Natural killer cell treated with Interleukin-12 subunit alpha and Interleukin-12 subunit beta and Interleukin-15 and Interleukin-18, amount 100 ng/mL, for 72 hours (primary cell): Measurements from ENCODE around the gene WIPI1. TPM values are rescaled to one million over a fixed set of nuclear protein-coding genes. Genes with fewer than 3 reads are reported as not detected.

ENCODE experiments used
- ATAC-seq, 2 donors: fragments of 150-1000 bp; cut with Tn5 transposase in 1 of 2; sonication (Bioruptor Pico), chemical (Tn5 transposase) in 1 of 2; 2 replicates each; pipeline ENCODE4 v1.10.0; 2021
- DNase-seq: peaks from one replicate; pipeline ENCODE4 v3.0.0; 2022; ENCODE audit warnings: low spot score
- H3K27ac Mint-ChIP-seq, 2 donors: 1 replicate in 1 of 2; 2 replicates in 1 of 2; pipeline ENCODE4 v1.8.0; 2022; ENCODE audit warnings: mixed read lengths in 2 of 2, mild to moderate bottlenecking in 1 of 2, moderate library complexity in 1 of 2
- H3K27me3 Mint-ChIP-seq, 2 donors: 1 replicate in 1 of 2; 2 replicates in 1 of 2; pipeline ENCODE4 v1.8.0; 2022; ENCODE audit warnings: mixed read lengths in 2 of 2
- H3K36me3 Mint-ChIP-seq: one replicate; pipeline ENCODE4 v1.8.0; 2022; ENCODE audit warnings: mixed read lengths
- H3K4me1 Mint-ChIP-seq, 2 donors: 1 replicate in 1 of 2; 2 replicates in 1 of 2; pipeline ENCODE4 v1.8.0; 2022; ENCODE audit warnings: low read depth in 2 of 2, mixed read lengths in 2 of 2, mild to moderate bottlenecking in 1 of 2
- H3K4me3 Mint-ChIP-seq: one replicate; pipeline ENCODE4 v1.8.0; 2022; ENCODE audit warnings: mixed read lengths
- H3K9me3 Mint-ChIP-seq: 2 replicates; pipeline ENCODE4 v1.8.0; 2022; ENCODE audit warnings: mixed read lengths
- total RNA-seq, 2 donors: library from RNA; stranded (reverse); gene quantifications; one replicate each; pipeline ENCODE4 v1.2.3, GENCODE V29; 2022

WIPI1 gene
- total RNA-seq, 2 donors from 2014 or later = 26.5 to 39.1 TPM

DNA sequence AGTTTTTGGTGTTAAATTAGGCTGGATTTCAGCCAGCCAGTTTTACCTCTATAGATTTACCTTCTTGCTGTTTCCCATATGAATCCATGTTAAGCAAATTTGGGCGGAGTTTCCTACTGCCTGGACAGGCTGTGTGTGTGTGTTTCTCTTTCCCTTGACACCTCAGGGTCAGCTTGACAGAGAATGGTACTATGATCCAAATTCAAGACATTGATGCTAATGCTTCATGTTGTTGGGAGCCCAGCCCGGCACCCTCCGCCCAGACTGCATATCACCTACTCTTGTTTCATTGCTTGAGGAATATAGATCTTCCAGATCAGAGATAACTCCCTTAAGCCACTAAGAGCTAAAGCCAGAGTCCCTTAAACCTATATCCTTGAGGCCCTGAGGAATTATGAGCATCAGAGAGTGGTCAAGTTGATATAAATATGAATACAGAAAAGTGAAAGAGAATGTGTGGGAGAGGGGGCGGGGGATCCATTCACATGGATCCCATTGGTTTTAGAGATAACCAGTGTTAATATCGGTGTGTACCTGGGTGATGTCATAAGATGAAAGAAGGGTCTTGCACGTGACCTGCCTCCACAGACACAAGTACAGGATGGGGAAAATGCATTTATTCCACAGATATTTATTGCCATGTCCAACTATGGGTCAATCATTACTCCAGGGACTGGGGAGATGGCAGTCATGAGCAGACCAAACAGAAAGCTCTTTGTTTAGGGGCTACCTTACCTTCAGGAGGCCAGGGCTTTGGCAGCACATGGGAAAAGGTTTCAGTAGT, 69.7 kb downstream of the WIPI1 start:
- H3K27ac Mint-ChIP-seq = no peak overlapping the region
- H3K4me1 Mint-ChIP-seq = peaks cover 21 to 29% of the 10 kb centered on the region in 2 donors
- ATAC-seq = no peak

DNA sequence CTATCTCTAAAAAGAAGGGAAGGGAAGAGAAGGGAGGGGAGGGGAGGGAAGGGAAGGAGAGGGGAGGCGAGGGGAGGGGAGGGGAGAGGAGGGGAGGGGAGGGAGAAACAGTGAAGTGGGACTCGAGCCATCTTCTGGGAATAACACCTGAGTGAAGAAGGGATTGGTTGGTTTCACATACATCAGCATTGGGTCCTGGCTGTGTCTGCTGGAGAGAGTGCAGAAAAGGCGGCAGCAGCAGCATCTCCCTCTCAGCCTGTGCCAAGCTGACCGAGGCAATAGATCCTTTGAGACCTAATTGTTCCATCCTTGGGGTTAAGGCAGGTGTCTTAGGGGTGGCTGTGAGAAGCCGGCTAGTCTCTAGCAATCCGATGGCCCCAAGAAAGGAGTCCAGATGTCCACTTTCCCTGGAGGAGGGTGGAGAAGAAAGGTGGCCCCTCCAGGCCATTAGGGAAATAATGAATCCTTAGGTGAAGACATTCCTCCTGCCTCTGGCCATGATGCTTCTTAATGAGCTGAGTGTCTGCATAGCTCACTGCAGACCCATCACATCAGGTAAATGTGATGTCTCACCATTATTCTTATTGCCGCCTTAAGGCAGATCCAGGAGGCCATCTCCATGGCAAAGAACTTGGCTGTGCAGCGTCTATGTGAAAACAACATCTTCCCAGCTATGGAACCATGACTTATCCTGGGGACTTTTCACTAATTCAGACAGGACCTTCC, 71.6 kb downstream of the WIPI1 start:
- Mint-ChIP-seq H3K4me3 (no peak overlapping the region), H3K36me3 (no peaks in the 10 kb centered on the region), H3K9me3 (no peaks in the 10 kb centered on the region), H3K4me1 (peaks cover 21 to 41% of the 10 kb centered on the region in 2 donors), H3K27me3 (no peaks in the 10 kb centered on the region), H3K27ac (no peak overlapping the region)
- DNase-seq = no peak
- ATAC-seq = no peak

More for the DNA sequence above, 69.7 kb downstream of the WIPI1 start:
- H3K36me3 Mint-ChIP-seq = no peaks in the 10 kb centered on the region
- no peaks in the 10 kb centered on the region for H3K27me3 Mint-ChIP-seq
- no peak for DNase-seq
- H3K4me3 Mint-ChIP-seq = no peak overlapping the region
- no peaks in the 10 kb centered on the region for H3K9me3 Mint-ChIP-seq

DNA sequence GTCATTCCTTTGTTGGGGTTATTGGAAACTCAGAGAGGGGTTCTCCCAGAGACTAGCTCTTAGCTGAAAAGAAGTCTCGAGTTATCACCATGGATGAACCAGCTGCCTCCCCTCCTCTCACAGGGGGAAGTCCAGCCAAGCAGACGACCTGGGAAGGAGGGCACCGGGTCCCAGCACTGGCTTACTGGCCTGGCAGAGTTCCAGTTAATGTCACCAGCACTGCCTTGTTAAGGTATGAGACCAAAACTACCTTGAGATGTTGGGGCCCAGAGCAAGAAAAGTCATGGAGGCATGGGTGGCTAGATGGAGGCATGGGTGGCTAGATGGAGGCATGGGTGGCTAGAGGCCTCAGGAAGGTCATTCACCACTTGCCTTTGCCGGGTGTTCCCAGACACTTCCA, 72.4 kb downstream of the WIPI1 start:
- DNase-seq (no peak), ATAC-seq (no peak)
- no peaks in the 10 kb centered on the region for H3K36me3 Mint-ChIP-seq
- no peak overlapping the region for H3K4me3 Mint-ChIP-seq
- H3K27me3 Mint-ChIP-seq = no peaks in the 10 kb centered on the region
- H3K9me3 Mint-ChIP-seq = no peaks in the 10 kb centered on the region
- peak overlapping the region; percentile 17 to 82 for H3K27ac Mint-ChIP-seq
- peaks cover 21 to 41% of the 10 kb centered on the region in 2 donors for H3K4me1 Mint-ChIP-seq

DNA sequence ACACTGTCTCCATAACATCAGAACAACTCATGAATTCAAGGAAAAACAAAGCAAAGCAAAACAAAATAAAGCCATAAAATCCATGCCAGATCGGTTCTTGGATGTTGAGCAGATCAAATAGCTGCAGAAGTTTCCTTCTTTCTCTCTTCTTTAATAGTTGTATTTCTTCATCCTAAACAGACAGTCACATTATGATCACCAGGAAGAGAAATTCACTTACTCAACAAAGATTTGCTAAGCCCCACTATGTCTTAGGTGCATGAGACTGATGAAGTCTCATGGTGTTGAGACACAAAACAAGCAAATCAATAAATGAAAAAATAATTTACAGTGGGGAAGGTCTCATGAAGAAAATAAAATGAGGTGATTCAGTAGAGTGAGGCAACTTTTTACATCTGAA, 72.8 kb downstream of the WIPI1 start:
- Mint-ChIP-seq H3K36me3 (no peaks in the 10 kb centered on the region), H3K4me3 (peak overlapping the region; percentile 63), H3K4me1 (peaks cover 21 to 41% of the 10 kb centered on the region in 2 donors), H3K27me3 (no peaks in the 10 kb centered on the region), H3K27ac (peak overlapping the region; percentile 17 to 82), H3K9me3 (no peaks in the 10 kb centered on the region)
- no peak for DNase-seq
- ATAC-seq = no peak

DNA sequence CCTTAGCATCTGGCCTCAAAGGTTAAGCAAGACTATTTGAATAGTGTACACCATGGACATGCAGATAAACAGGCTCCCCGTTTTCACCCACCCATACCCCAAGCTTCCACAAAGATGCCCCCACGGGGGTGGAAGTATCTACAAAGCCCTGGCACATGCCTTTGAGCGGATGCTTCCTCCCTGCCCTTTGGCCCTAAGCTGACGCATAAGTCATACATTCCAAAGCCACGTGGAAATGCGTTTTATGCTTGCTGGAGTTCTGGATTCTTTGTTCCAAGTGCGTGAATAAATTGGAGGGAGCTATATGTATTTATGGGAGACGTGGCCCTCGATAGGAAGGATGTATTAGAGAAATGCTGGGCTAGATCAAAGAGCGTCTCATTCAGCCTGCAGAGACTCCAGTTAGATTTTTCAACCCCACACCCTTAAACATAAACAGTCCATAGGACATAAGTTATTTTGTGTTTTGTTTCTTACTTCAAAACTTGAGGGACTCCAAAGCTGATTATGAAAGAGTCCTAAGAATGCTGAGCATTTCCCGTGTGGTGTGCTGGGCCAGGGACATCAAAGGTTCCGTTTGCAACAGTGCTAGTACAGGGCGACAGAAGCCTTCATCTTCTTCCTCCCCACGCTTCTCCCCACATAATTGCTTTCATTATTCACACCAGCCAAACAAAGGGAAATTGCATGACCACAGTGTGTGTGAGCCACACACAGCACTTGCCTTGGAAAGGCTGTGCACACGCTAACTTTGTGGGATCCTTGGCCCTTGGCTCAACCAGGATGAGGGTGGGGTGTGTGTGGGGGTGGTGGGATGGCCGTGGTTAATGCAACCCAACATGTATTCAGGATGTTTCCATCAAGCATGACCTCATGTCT, 73.6 kb downstream of the WIPI1 start:
- no peaks in the 10 kb centered on the region for H3K36me3 Mint-ChIP-seq
- H3K4me3 Mint-ChIP-seq = peak overlapping the region; percentile 63
- no peaks in the 10 kb centered on the region for H3K9me3 Mint-ChIP-seq
- no peaks in the 10 kb centered on the region for H3K27me3 Mint-ChIP-seq
- H3K4me1 Mint-ChIP-seq = peaks cover 21 to 41% of the 10 kb centered on the region in 2 donors
- DNase-seq (no peak), ATAC-seq (peak; percentile 78 to 82)
- peak overlapping the region; percentile 17 to 82 for H3K27ac Mint-ChIP-seq

DNA sequence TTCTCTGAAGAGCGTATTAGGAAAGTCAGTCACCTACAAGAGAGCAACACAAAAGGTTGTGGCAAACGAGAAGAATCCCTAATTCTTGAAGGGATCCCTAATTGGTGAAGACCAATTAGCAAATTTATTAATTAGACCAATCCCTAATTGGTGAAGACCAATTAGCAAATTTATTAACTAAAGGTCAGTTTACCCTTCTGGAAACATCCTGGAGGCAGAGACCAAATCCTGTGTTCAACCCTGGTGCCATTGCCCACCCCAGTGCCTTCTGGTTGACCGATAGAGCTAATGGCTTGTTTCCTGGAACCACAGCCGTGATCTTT, 74.2 kb downstream of the WIPI1 start:
- no peak for DNase-seq
- no peaks in the 10 kb centered on the region for H3K27me3 Mint-ChIP-seq

DNA sequence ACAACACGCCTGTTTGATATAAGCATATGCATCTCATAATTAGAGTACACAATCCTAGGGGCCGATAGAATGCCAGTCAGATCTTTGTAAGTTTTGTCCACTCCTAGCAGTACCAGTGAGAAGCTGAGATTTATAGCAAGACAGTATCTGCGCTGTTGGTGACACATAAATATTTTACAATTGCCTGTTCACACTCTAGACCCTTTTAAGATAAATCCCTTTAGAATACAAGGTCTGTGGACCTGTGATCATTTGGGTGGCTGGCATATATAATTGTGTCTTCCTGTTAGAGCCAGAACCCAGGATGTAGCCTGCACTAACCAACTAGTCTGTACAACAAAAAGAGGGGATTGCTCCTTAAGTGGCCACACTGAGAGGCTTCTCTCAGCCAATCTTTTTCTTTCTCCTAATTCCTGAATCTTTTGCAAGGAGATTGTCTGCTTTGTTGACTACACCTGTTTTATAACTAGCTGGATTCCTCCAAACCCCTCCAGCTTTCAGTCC, 74.7 kb downstream of the WIPI1 start:
- no peak overlapping the region for H3K27ac Mint-ChIP-seq
- no peak overlapping the region for H3K4me3 Mint-ChIP-seq
- peaks cover 19 to 38% of the 10 kb centered on the region in 2 donors for H3K4me1 Mint-ChIP-seq
- no peaks in the 10 kb centered on the region for H3K9me3 Mint-ChIP-seq
- H3K36me3 Mint-ChIP-seq = no peaks in the 10 kb centered on the region
- no peak for DNase-seq
- ATAC-seq = no peak
- no peaks in the 10 kb centered on the region for H3K27me3 Mint-ChIP-seq

More for the DNA sequence above, 74.2 kb downstream of the WIPI1 start:
- ATAC-seq = no peak
- no peak overlapping the region for H3K4me3 Mint-ChIP-seq
- peaks cover 21 to 41% of the 10 kb centered on the region in 2 donors for H3K4me1 Mint-ChIP-seq
- no peaks in the 10 kb centered on the region for H3K9me3 Mint-ChIP-seq
- no peaks in the 10 kb centered on the region for H3K36me3 Mint-ChIP-seq
- peak overlapping the region; percentile 17 to 82 for H3K27ac Mint-ChIP-seq

DNA sequence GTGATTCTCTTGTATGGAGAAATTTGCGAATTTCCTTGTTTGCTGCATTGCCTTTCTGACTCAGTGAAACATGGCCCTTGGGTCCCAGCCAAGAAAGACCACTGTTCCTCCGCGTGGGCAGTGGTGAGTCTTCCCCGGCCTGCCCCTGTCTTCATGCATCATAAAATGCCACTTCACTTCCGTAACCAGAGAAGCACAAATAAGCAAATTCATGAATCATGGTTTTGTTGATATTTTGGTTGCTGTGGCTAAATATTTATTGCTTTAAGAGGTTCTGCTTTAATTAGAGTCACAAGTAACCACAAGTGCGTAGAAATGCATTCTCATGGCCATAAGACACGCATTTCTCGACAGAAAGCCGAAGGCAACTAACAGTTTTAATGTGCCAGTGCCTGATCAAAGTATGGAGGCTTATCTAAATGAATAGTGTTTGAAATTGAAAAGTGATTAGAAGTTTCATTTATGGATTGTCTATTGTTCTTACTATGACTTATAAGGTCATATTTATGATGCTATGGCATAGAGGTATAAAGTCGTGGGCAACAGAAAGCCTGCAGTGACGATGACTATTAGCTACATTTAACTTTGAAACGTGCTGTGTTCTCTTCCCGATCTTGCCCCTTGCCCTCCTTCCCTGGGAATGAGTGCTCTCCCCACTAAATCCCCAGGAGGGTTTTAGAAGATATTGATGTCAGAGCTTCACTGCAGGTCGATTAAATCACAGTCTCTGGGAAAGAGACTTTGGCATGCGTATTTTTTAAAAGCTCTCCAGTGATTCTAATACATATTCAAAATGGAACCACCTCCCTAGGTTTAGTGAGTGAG, 76.0 kb downstream of the WIPI1 start:
- H3K36me3 Mint-ChIP-seq = no peaks in the 10 kb centered on the region
- ATAC-seq = peak in 1 of 2 donors; percentile 50
- DNase-seq = no peak
- H3K4me3 Mint-ChIP-seq = no peak overlapping the region
- no peaks in the 10 kb centered on the region for H3K9me3 Mint-ChIP-seq
- peak overlapping the region; percentile 48 to 51 for H3K27ac Mint-ChIP-seq
- H3K4me1 Mint-ChIP-seq = peaks cover 15 to 35% of the 10 kb centered on the region in 2 donors
- no peaks in the 10 kb centered on the region for H3K27me3 Mint-ChIP-seq

DNA sequence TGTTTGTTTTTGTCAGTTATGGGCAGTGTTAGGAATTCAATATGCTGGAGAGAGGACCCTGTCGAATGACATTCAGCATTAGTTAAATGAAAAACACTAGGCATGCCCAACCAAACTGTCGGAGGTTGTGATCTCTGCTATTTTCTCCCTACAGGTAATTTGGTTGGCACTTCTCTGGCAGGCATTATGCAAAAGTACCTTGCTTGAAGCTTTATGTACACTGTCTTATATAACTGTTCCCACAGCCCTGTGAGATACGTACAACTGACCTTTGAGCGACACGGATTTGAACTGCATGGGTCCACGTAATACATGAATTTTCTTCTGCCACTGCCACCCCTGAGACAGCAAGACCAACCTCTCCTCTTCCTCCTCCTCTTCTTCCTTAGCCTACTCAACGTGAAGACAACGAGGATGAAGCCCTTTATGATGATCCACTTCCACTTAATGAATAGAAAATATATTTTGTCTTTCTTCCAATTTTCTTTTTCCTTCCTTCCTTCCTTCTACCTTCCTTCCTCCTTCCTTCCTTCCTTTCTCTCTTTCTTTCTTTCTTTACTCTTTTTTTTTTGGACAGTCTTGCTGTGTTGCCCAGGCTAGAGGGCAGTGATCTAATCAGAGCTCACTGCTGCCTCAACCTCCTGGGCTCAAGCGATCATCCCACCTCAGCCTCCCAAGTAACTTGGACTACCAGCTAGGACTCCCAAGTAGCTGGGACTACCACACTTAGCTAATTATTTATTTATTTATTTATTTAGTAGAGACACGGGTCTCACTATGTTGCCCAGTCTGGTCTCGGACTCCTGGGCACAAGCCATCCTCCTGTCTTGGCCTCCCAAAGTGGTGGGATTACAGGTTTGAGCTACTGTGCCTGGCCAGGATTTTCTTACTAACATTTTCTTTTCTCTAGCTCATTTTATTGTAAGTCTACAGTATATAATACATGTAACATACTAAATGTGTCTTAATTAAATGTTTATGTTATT, 77.3 kb downstream of the WIPI1 start:
- no peak overlapping the region for H3K4me3 Mint-ChIP-seq
- no peak for DNase-seq
- H3K4me1 Mint-ChIP-seq = peaks cover 15 to 35% of the 10 kb centered on the region in 2 donors
- H3K9me3 Mint-ChIP-seq = no peaks in the 10 kb centered on the region
- no peaks in the 10 kb centered on the region for H3K36me3 Mint-ChIP-seq
- ATAC-seq = no peak
- peak overlapping the region in 1 of 2 donors; percentile 15 for H3K27ac Mint-ChIP-seq
- H3K27me3 Mint-ChIP-seq = no peaks in the 10 kb centered on the region

DNA sequence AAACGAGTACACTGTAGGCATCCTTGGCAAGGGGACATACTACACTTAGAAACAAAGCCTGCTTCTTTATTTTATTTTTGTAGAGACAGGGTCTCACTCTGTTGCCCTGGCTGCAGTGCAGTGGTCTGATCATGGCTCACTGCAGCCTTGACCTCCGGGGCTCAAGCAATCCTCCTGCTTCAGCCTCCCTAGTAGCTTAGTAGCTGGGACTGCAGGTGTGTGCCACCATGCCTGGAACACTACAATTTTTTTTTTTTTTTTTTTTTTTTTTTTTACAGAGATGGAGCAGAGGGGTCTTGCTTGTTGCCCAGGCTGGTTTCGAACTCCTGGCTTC, 78.2 kb downstream of the WIPI1 start:
- Mint-ChIP-seq H3K4me1 (peaks cover 9 to 27% of the 10 kb centered on the region in 2 donors), H3K27me3 (no peaks in the 10 kb centered on the region)

DNA sequence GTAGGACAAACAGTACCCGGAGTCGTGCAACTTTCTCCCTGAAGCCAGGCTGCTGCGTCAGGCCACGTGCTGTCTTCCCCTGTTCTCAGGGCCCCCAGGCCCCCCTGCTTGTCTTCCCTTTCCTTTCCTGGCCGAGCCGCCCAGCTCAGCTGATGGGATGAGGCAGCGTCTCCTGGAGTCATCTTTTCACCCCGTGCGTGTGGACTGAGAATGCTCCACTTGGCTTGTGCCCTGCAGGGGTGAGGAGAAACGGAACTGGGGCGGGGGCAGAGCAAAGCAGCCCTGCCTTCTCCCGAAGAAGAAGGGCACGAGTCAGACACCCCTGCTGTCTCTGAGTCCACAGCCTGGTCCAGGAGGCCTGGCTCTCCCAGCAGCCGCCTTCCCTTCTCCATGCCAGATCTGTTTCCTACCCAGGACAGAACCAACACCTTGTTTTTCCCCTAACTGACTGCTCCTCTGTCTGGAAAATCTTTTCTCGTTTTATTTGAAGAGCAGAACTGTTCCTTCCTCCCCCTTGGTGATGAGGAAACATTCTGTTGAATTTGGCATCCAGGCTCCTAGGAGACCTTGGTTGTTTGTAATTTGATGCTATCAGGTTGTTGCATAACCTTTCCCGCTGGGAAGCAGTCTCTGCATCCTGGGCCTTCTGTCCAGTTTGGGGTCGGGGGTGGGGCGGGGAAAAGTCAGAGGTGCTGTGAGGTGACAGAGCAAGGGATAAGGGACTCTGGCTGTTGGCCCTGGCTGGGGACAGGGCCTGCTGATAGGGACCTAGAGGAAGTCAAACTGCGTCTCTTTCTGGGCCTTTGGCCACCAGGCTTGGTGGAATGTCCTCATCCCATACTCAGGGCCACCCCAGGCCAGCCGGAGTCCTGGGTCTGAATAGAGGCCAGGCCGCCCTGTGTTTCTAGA, 78.8 kb downstream of the WIPI1 start:
- DNase-seq (no peak), ATAC-seq (no peak)
- Mint-ChIP-seq H3K9me3 (no peaks in the 10 kb centered on the region), H3K36me3 (no peaks in the 10 kb centered on the region), H3K4me3 (no peak overlapping the region), H3K27ac (no peak overlapping the region), H3K27me3 (no peaks in the 10 kb centered on the region), H3K4me1 (peaks cover 3 to 21% of the 10 kb centered on the region in 2 donors)

More for the DNA sequence above, 78.2 kb downstream of the WIPI1 start:
- Mint-ChIP-seq H3K4me3 (no peak overlapping the region), H3K36me3 (no peaks in the 10 kb centered on the region), H3K27ac (no peak overlapping the region), H3K9me3 (no peaks in the 10 kb centered on the region)
- ATAC-seq (no peak), DNase-seq (no peak)
